Activated CD8-positive, alpha-beta memory T cell treated with anti-CD3 and anti-CD28 coated beads for 36 hours (primary cell): ENCODE results near the gene JMJD8. TPM values are rescaled to one million over a fixed set of nuclear protein-coding genes. Genes with fewer than 3 reads are reported as not detected.

Source experiments
- CTCF ChIA-PET: fragments of 350-600 bp; sonication (Branson Sonifier 250); formaldehyde crosslinking; loops from one replicate; lab custom pipeline; 2021; ENCODE audit warnings: antibody characterized with exemption; lab: Charles Lee
- POLR2A ChIA-PET: fragments of 350-600 bp; sonication (Branson Sonifier 250); formaldehyde crosslinking; loops from one replicate; lab custom pipeline; 2021; ENCODE audit warnings: antibody characterized with exemption; lab: Charles Lee
- total RNA-seq, 2 experiments: library from RNA; stranded (reverse); gene quantifications; one replicate each; pipeline ENCODE4 v1.2.3, GENCODE V29; 2021

JMJD8 gene
- total RNA-seq, 2 experiments from 2014 or later: 48.7 to 49.3 TPM

DNA sequence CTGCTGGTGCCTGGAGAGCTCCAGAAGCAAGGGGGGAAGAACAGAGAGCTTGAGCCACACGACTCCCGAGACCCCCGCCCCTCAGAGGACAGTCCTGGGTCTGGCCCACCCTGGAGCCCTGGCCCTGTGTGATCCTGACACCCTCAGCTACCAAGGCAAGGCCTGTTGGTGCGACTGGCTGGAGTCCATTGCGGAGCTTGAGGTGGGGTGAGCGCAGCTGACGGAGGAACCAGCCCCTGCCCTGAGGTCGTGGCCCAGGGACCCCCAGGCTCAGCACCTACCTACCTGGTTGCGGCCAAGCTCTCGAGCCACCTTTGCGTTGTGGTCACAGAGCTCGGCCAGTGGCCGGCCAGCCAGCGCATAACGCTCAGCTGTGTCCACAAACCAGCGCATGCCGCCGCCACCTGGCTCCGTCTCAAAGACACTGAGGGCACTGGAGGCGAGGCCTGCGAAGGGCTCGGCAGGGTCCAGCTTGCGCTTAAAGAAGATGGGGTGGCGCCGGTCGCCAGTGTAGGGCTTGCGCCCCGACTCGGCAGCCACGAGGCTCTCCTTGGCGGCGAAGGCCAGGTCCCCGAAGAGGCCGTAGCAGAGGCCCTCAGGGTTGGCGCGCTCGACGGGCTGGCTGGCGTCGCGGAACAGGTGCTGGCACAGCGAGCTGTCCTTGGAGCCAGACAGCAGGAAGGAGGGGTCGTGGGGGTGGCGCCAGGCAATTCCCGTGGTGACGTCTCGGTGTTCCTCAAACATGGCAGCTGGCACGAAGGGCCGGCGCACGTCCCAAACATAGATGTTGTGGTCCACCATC lies 2.5 kb upstream of the JMJD8 start:
- POLR2A ChIA-PET: no interaction called here
- CTCF ChIA-PET: no interaction called here

DNA sequence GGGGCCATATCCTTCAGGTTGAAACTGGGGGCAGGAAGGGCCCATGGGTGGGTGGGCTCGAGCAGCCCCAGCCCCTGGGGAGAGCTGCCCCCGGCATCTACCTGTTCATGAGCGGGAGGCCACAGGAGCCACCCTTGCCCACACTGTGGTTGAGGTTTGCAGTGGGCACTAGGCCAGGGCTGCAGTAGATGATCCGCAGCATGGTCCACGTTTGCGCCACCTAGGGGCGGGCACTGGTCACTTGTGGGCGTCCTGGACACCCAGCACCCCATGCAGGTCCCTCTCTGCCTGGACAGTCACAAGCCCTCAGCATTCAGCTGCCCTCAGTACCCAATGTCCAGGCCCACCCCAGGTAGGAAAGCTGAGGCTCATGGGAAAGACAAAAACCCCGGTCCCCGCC lies 1.8 kb upstream of the JMJD8 start:
- CTCF ChIA-PET: no interaction called here
- POLR2A ChIA-PET: no interaction called here

DNA sequence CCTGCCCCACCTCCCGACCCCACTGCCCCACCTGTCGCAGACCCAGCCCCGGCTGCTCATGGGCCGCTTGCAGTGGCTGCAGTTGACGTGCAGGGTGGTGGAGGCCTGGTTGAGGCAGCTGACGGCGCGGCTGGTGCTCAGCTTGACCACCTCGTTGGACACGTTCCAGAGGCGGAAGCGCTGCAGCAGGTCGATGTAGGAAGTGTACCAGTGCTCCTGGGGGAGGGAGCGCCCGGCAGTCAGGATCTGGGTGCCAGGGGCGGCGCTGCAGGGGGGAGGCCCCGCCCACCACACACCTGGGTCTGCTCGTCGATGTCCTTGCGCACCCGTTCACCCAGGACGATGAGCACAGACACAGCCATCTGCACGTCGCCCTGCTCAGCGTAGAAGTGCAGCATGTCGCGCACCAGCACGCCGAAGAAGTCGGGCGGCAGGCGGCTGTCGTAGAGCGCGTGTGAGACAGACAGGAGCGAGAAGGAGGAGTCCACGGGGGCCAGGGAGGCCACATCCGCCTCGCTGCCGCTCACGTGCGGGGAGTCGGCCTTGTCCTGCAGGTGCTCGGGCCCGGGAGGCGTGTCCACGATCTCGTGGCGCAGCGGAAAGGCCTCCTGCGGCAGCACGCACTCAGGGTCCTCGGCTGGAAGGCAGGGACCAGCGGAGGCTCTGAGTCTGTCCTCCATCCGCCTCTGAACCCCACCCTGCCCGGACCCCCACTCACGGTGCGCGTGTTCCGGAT lies 995 bp upstream of the JMJD8 start:
- ChIA-PET POLR2A (interaction anchor here (0.8 to 1.2 kb wide), 2 partner anchors 16 to 51 kb away, joined by 3 read pairs; no protein-coding TSS in a partner anchor), CTCF (interaction anchor here (1.1 kb wide), 1 partner anchor 28 kb away, joined by 3 read pairs; no protein-coding TSS in a partner anchor)

DNA sequence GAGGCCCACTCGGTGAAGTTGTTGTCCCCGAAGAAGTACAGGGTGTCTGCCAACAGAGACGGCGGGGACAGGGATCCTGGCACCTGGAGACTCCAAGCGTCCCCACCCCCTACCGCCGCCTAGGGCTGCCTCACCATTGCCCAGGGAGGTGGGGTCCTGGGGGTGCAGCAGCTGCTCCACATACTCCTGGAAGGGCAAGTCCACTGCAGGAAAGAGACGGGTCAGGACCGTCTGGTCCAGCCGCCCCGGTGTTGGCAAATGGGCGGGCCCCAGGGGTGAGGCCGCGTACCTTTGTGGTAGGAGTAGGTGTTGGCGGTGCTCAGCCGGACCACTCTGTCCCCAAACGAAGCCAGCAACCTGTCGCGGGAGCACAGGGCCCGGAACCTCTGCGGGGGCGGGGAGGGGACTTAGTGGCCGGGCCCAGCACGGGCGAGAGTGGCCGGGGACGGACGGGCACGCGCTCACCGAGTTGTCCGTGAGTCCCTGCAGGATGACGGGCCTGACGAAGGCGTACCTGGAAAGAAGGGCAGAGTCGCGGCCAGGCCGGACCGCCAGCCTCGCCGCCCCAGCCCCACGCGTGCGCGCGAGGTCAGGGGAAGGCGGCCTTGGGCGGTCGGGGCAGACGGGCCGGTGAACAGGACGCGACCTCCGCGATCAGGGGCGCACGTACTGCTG lies 601 bp downstream of the JMJD8 start:
- ChIA-PET POLR2A (interaction anchor here (0.6 to 1.2 kb wide), 2 partner anchors 15 to 36 kb away, joined by 3 read pairs; no protein-coding TSS in a partner anchor), CTCF (interaction anchor here (0.9 to 1.7 kb wide), 4 partner anchors 12 to 30 kb away, joined by 3 to 4 read pairs (median 3); no protein-coding TSS in a partner anchor)

DNA sequence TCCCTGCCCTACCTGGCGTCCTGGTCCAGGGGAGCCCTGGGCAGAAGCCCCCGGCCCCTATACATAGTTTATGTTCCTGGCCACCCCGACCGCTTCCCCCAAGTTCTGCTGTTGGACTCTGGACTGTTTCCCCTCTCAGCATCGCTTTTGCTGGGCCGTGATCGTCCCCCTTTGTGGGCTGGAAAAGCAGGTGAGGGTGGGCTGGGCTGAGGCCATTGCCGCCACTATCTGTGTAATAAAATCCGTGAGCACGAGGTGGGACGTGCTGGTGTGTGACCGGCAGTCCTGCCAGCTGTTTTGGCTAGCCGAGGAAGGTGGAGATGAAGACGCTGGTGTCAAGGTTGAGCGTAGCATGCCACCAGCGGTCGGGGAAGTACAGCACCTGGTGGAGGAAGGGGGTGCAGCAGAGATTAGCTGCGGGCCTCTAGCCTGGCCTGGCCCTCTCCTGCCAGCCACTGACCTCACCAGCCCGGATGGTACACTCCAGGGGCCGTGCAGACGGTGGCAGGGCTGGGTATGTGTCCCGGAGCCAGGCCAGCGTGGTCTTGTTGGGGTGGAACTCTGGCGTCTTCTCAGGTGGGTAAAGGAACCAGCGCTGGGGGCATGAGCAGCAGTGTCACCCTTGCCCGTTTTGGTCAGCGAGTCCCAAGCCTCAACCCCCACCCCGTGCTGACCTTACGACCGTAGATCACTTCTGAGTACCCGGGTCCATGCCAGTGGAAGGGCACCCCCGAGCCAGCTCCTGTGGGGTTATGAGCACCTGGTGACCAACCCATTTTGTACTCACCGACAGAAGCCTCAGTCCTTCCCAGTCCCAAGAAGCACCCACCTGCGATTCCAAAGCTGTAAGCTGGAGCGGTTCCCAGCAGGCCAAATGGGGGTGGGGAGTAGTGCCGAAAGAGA lies 1.4 kb downstream of the JMJD8 start:
- ChIA-PET POLR2A (interaction anchor here (0.6 to 1.0 kb wide), 2 partner anchors 34 to 37 kb away, joined by 3 read pairs; partner anchors contain the start of gene WDR90), CTCF (interaction anchor here (1.0 to 1.7 kb wide), 3 partner anchors 13 to 21 kb away, joined by 3 to 4 read pairs (median 3); partner anchors contain the start of gene RHOT2)

DNA sequence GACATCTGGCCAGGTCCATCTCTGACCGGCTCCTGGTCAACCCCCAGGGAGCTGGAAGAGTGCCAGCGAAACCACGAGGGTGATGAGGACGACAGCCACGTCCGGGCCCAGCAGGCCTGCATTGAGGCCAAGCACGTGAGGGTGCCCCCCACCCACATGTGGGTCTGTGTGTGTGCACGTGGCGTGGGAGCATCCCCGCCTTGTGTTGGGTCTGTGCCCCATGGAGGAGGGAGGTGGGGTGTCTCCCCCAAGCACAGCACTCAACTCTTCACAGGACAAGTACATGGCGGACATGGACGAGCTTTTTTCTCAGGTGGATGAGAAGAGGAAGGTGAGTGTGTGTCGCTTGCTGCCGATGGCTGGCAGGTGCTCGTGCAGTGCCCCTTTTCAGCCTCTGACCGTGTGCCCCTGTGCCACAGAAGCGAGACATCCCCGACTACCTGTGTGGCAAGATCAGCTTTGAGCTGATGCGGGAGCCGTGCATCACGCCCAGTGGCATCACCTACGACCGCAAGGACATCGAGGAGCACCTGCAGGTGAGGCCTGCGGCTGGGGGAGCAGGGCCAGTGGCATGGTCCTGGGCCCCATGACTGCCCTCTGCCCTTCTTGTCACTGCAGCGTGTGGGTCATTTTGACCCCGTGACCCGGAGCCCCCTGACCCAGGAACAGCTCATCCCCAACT lies 2.2 kb downstream of the JMJD8 start:
- POLR2A ChIA-PET: interaction anchor here (0.6 to 1.0 kb wide), 2 partner anchors 33 to 122 kb away, joined by 3 read pairs; partner anchors contain the start of gene WDR90
- CTCF ChIA-PET: interaction anchor here (1.0 to 6.1 kb wide), 5 partner anchors 8 to 46 kb away, joined by 3 to 25 read pairs (median 5); partner anchors contain the start of genes METTL26, RHOT2 and WDR24

DNA sequence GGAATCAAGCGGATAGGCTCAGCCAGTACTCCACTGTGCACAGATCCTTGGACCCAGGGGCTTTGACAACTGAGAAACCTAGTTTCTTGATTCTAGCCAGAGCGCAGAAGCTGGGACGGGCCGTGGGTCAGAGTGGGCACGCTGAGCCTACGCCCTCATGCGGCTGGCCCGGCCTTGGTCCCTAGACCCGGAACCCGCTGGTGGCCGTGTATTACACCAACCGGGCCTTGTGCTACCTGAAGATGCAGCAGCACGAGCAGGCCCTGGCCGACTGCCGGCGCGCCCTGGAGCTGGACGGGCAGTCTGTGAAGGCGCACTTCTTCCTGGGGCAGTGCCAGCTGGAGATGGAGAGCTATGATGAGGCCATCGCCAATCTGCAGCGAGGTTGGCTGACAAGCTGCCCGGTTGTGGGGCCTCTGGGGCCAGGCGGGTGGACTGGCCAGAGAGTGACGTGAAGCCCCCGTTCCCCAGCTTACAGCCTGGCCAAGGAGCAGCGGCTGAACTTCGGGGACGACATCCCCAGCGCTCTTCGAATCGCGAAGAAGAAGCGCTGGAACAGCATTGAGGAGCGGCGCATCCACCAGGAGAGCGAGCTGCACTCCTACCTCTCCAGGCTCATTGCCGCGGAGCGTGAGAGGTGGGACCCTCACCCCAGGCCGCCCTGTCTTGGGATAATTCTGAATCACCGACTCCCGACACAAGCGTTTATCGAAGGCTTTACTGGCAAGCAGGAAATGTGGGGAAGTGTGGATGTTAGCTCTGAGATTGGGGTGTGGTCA lies 3.0 kb downstream of the JMJD8 start:
- ChIA-PET POLR2A (interaction anchor here (0.6 to 1.3 kb wide), 2 partner anchors 8 to 122 kb away, joined by 3 to 4 read pairs; no protein-coding TSS in a partner anchor), CTCF (interaction anchor here (1.2 to 6.1 kb wide), 5 partner anchors 9 to 104 kb away, joined by 4 to 25 read pairs (median 5); partner anchors contain the start of genes METTL26, RHOT2 and WDR24)

DNA sequence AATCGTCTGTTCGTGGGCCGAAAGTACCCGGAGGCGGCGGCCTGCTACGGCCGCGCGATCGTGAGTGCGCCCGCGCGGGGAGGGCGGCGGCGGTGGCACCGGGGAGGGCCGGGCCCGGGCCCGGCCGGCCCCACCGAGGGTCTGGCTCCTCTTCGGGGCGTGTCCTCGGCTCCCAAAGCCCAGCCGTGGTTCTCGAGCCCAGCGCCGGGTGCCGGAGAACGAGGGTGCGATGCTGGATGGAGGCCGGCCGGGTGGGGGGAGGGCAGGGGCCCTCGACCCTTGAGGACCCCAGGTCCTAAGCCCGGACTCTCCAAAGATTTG lies 3.5 kb downstream of the JMJD8 start:
- CTCF ChIA-PET: interaction anchor here (1.2 to 6.1 kb wide), 5 partner anchors 9 to 105 kb away, joined by 4 to 25 read pairs (median 5); partner anchors contain the start of genes METTL26, RHOT2 and WDR24
- POLR2A ChIA-PET: interaction anchor here (1.0 to 1.3 kb wide), 2 partner anchors 9 to 44 kb away, joined by 4 read pairs; partner anchors contain the start of gene METTL26

DNA sequence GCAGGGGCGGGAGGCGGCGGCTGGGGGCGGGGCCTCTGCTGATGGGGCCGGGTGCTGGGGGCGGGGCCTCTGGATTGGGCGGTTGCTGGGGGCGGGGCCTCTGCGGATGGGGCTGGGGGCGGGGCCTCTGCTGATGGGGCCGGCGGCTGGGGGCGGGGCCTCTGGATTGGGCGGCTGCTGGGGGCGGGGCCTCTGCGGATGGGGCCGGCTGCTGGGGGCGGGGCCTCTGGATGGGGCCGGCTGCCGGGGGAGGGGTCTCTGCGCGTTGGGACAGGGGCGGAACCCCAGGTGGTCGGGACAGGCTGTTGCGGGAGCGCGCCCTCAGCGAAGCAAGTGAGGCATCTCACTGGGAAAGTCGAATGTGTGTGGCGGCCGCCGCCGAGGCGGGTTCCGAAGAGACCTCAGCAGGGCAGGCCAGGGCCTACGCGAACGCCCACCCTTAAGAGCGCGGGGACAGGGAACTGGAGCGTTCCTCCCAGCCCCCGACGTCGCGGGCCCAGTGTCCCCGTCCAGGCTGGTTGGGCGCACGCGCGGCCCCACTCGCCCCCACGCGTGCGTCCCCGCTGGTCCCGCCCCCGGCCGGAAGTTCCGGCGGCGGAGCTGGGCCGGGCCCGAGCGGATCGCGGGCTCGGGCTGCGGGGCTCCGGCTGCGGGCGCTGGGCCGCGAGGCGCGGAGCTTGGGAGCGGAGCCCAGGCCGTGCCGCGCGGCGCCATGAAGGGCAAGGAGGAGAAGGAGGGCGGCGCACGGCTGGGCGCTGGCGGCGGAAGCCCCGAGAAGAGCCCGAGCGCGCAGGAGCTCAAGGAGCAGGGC lies 4.1 kb downstream of the JMJD8 start, which contains the start of gene STUB1:
Gene STUB1, plus strand, starts transcription at position 597 of the 811 bp plus-strand sequence. Its CDS starts 116 bp downstream, at position 713.
- POLR2A ChIA-PET: interaction anchor here (1.0 to 1.3 kb wide), 4 partner anchors 10 to 44 kb away, joined by 3 to 4 read pairs (median 4); partner anchors contain the start of genes ANTKMT and METTL26
- CTCF ChIA-PET: interaction anchor here (1.4 to 6.1 kb wide), 4 partner anchors 12 to 105 kb away, joined by 4 to 25 read pairs (median 4); partner anchors contain the start of genes METTL26 and RHOT2

DNA sequence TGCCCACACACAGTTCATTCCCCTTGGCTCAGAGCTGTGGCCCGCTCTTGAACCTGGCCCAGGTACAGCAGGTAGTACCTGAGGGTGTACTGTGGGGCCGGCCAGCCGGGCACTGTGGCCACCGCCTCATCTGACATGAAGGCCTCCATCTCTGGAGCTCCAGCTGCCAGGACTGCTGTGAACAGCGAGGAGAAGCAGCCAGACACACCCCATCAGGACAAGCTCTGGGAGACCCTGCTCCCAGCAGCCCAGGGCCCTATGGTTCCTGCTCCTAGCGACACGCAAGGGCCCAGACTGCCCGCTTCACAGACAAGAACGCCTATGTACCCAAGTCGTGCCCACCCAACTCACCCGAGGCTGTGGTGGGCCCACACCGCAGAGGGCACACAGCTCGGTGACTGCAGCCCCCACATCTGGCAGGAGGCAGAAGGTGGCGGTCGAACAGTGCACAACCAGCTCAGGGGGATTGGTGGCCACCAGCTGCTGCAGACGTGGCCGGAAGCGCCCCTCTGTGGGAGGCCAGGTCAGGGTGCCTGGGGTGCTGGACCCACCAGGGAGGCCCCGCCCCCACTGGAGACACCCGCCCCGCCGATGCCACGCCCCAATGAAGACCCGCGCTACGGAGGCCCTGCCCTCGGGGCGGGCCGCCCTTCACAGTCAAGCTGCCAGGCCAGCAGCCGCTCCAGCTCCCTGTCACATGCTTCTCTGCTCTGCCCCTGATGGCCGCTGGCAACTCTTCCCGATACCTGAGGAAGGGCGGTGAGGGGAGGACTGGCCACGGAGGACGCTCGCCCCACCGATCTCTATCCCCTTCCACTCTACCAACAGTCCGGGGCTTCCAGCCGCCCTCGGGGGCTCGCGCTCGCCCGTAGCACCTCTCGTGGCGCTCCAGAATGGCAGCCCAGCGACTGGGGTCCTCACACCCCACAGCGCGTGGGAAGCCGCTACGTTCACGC lies 5.0 kb downstream of the JMJD8 start:
- ChIA-PET POLR2A (interaction anchor here (0.7 to 1.2 kb wide), 4 partner anchors 10 to 43 kb away, joined by 3 to 5 read pairs (median 3); partner anchors contain the start of genes ANTKMT and METTL26), CTCF (interaction anchor here (0.7 to 6.1 kb wide), 2 partner anchors 11 to 34 kb away, joined by 3 to 25 read pairs; partner anchors contain the start of gene RHOT2)

DNA sequence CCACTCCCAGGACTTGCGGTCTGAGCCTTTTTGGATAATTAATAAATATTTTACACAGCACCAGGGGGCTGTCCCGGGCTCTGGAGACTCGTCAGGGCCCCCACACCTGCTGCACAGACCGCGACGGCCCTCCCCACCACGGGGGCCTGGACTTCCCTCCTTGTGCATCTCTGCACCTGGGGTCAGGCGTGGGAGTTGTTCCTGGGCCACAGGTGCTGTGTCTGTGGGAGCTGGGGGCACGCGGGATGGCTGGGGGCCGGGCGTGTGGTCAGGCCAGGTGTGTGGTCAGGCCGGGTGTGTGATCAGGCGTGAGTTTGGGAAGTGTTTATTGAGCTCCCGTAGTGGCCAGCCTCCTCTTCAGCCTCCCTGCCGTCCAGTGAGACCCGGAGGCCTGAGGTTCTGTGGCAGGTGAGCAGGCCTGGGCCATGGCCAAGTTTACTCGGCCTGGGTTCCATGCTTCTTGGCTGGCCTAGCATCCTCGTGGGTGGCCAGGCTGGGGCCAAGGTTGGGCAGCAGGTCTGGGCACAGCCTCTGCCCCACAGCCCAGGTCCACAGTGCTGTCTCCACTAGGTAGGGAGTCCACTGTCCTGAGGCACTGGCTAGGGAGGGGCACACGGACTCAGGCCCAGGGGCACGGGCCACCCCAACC lies 5.8 kb downstream of the JMJD8 start:
- ChIA-PET CTCF (interaction anchor here (6.1 kb wide), 1 partner anchor 10 kb away, joined by 25 read pairs; the partner anchor contains the start of gene RHOT2), POLR2A (interaction anchor here (1.0 to 1.2 kb wide), 2 partner anchors 42 to 43 kb away, joined by 3 read pairs; partner anchors contain the start of genes ANTKMT and METTL26)

DNA sequence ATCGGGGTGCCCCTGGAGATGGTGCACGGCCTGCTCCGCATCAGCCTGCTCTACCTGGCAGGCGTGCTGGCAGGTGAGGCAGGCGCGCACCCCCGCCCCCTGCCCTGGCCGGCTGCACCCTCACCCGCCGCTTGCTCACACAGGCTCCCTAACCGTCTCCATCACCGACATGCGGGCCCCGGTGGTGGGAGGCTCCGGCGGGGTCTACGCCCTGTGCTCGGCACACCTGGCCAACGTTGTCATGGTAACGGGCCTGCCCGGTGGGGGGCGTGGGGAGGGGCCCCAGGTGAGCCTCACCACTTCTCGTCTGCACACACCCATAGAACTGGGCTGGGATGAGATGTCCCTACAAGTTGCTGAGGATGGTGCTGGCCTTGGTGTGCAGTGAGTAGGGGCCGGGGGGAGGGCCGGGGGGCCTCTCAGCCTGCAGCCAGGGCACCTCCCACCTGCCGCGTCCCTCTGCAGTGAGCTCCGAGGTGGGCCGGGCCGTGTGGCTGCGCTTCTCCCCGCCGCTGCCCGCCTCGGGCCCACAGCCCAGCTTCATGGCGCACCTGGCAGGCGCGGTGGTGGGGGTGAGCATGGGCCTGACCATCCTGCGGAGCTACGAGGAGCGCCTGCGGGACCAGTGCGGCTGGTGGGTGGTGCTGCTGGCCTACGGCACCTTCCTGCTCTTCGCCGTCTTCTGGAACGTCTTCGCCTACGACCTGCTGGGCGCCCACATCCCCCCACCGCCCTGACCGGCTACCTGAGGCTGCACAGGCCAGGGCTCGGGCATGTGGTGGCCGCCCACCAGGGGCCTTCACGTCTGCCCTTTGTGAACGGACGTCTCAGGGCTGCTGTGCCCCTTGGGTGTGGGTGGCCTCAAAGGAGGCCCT lies 6.6 kb downstream of the JMJD8 start:
- POLR2A ChIA-PET: interaction anchor here (2.1 kb wide), 1 partner anchor 9 kb away, joined by 5 read pairs; the partner anchor contains the start of gene RHOT2
- CTCF ChIA-PET: interaction anchor here (6.1 kb wide), 1 partner anchor 10 kb away, joined by 25 read pairs; the partner anchor contains the start of gene RHOT2
